CD4-positive, alpha-beta T cell treated with Interleukin-15 for 4 hours (primary cell): ENCODE measurements around the gene DEFB112.

Experiments used
- DNase-seq: peaks from one replicate; pipeline ENCODE4 v3.0.0-alpha.2; 2020; ENCODE audit warnings: low spot score

DEFB112 gene

GRCh38 chr6:49995278-49995677 lies 54.5 kb downstream of the DEFB112 start:
- no peak for DNase-seq
